Measurements from ENCODE around the gene PDP2. TPM values are rescaled to one million over a fixed set of nuclear protein-coding genes. Genes with fewer than 3 reads are reported as not detected.

The PDP2 gene
- total and polyA plus RNA-seq, 2 of the 4 experiments (the other 2 are of a cell fraction), result 5.3 to 16.8 TPM

- H2BK5ac ChIP-seq (ENCODE audit: low read depth, low read length, poor library complexity, severe bottlenecking), result no peak overlapping the region
- peak overlapping the region; percentile 92 for H2AK9ac ChIP-seq (replicated peaks; ENCODE audit: low read depth, low read length, poor library complexity)
- intact Hi-C loops (cut with micrococcal nuclease), result no loop called here
- H3K79me1 ChIP-seq (ENCODE audit: low read depth in 1 of 2, low read length in 2 of 2), result peaks cover 15 to 43% of the 10 kb centered on the region in 2 experiments
- no peak overlapping the region for H2BK15ac ChIP-seq (ENCODE audit: low read depth, low read length)
- H3K14ac ChIP-seq (replicated peaks; ENCODE audit: low read depth, low read length), result peak overlapping the region; percentile 64; the same call in 1 of the 2 replicates
- 0% methylated on average over 9 of the region's 23 CpGs; no CpG with 5 or more reads in 1 of the 2 experiments for WGBS, 2 experiments (ENCODE audit: extremely low coverage in 2 of 2, insufficient read length in 1 of 2)
- H2BK120ac ChIP-seq (ENCODE audit: low read depth, low read length), result no peak overlapping the region
- H3K56ac ChIP-seq (ENCODE audit: extremely low read depth, insufficient read depth, low read length), result 0 out of 2 replicates have a peak overlapping the region, but pooled peaks have one; percentile 0
- 0 out of 2 replicates have a peak overlapping the region, but pooled peaks have one; percentile 76 for H3K23ac ChIP-seq (ENCODE audit: low read depth, low read length)
- peak overlapping the region; percentile 88 for H3K4me2 ChIP-seq (ENCODE audit: low read depth, low read length)
- dilution Hi-C loops (cut with HindIII; ENCODE audit: low sequenced_read_pairs, unreplicated experiment), result no loop called here
- H4K91ac ChIP-seq (ENCODE audit: insufficient read depth, low read depth, low read length), result no peak overlapping the region
- no peak overlapping the region for H4K5ac ChIP-seq (ENCODE audit: low read depth, low read length)
- peak overlapping the region; percentile 38; the same call in 1 of the 2 replicates for H3K27ac ChIP-seq (ENCODE audit: insufficient read depth, low read length)
- peak overlapping the region; percentile 79 for H3K4me3 ChIP-seq (ENCODE audit: insufficient read depth, low read depth, low read length)
- peak overlapping the region; percentile 13 to 74; a peak in 2 of 4 replicates for H4K8ac ChIP-seq (ENCODE audit: low read depth in 2 of 2, low read length in 2 of 2)
- H3K9ac ChIP-seq (ENCODE audit: low read depth, low read length), result peak overlapping the region; percentile 34
- ATAC-seq (ENCODE audit: low read depth), result peak; percentile 12
- peaks cover 3% of the 10 kb centered on the region; the same call in 1 of the 2 replicates for H4K20me1 ChIP-seq (ENCODE audit: insufficient read depth, low read length)
- no peak for TF ChIP-seq RAD21 (IDR thresholded peaks at IDR 0.05; ENCODE audit: low read length)
- TF ChIP-seq FOS (IDR thresholded peaks at IDR 0.05; ENCODE audit: low read depth, low read length), result no peak
- no peak for TF ChIP-seq SMC3 (IDR thresholded peaks at IDR 0.05; ENCODE audit: low read depth, low read length)
- TF ChIP-seq MXI1 (IDR thresholded peaks at IDR 0.05; ENCODE audit: borderline replicate concordance, low read depth, low read length), result no peak
- TF ChIP-seq, protein P1, sequence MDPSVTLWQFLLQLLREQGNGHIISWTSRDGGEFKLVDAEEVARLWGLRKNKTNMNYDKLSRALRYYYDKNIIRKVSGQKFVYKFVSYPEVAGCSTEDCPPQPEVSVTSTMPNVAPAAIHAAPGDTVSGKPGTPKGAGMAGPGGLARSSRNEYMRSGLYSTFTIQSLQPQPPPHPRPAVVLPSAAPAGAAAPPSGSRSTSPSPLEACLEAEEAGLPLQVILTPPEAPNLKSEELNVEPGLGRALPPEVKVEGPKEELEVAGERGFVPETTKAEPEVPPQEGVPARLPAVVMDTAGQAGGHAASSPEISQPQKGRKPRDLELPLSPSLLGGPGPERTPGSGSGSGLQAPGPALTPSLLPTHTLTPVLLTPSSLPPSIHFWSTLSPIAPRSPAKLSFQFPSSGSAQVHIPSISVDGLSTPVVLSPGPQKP (IDR thresholded peaks at IDR 0.05; ENCODE audit: borderline replicate concordance, low read depth, low read length), result no peak
- no peak for TF ChIP-seq BHLHE40 (IDR thresholded peaks at IDR 0.05; ENCODE audit: low read depth, low read length)
- TF ChIP-seq POLR2A (IDR thresholded peaks at IDR 0.05; ENCODE audit: low read depth, low read length), result no peak
- TF ChIP-seq RCOR1 (IDR thresholded peaks at IDR 0.05; ENCODE audit: insufficient replicate concordance, low read length), result no peak
- TF ChIP-seq MAZ (IDR thresholded peaks at IDR 0.05; ENCODE audit: borderline replicate concordance, low read depth, low read length), result no peak
- TF ChIP-seq, protein P2, sequence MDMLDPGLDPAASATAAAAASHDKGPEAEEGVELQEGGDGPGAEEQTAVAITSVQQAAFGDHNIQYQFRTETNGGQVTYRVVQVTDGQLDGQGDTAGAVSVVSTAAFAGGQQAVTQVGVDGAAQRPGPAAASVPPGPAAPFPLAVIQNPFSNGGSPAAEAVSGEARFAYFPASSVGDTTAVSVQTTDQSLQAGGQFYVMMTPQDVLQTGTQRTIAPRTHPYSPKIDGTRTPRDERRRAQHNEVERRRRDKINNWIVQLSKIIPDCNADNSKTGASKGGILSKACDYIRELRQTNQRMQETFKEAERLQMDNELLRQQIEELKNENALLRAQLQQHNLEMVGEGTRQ (IDR thresholded peaks at IDR 0.05; ENCODE audit: low read depth, low read length), result no peak
- no peak for TF ChIP-seq NFE2L2 (IDR thresholded peaks at IDR 0.05; ENCODE audit: low read depth, low read length)
- TF ChIP-seq CEBPB (IDR thresholded peaks at IDR 0.05; ENCODE audit: low read depth, low read length), result no peak
- DNase-seq, result no peak
- H3K27me3 ChIP-seq (ENCODE audit: control insufficient read depth, insufficient read depth, low read length), result no peaks in the 10 kb centered on the region
- no TSS peak for BruUV-seq (replicated peaks)
- ChIA-PET POLR2A (ENCODE audit: unreplicated experiment) (no interaction called here), CTCF (interaction anchor here (0.7 to 1.5 kb wide), 4 partner anchors 13 to 110 kb away, joined by 4 to 9 read pairs (median 5); partner anchors contain the start of gene NAE1)
- H3K4ac ChIP-seq (ENCODE audit: low read depth, low read length), result peak overlapping the region; percentile 58
- in situ Hi-C loops (cut with MboI; ENCODE audit: low sequenced_read_pairs), result no loop called here
- peaks cover 13% of the 10 kb centered on the region for H3K4me1 ChIP-seq (ENCODE audit: control insufficient read depth, insufficient read depth, low read length)
- peak overlapping the region; percentile 93 for H2AFZ ChIP-seq (replicated peaks; ENCODE audit: low read length, poor library complexity)
- H3K9me1 ChIP-seq (ENCODE audit: insufficient read depth, low read length), result peaks cover 12% of the 10 kb centered on the region
- H3K9me3 ChIP-seq (ENCODE audit: control insufficient read depth, insufficient read depth, low read length), result no peaks in the 10 kb centered on the region
- H2AK5ac ChIP-seq (ENCODE audit: low read depth, low read length), result no peak overlapping the region
- peaks cover 14% of the 10 kb centered on the region for H3K36me3 ChIP-seq (ENCODE audit: control insufficient read depth, insufficient read depth, low read length)
- no peak overlapping the region for H2BK20ac ChIP-seq (ENCODE audit: low read depth, low read length)
- no peak overlapping the region for H3K18ac ChIP-seq (ENCODE audit: low read depth, low read length)
Measured at GRCh38 chr16:66881014-66881417, 701 bp downstream of the PDP2 start.
